K562 (cell line): ENCODE results near the gene FEM1B. TPM values are rescaled to one million over a fixed set of nuclear protein-coding genes. Genes with fewer than 3 reads are reported as not detected.

ENCODE experiments used
- ATAC-seq: fragments of 200-7000 bp; cut with Tn5 transposase; 3 replicates; pipeline ENCODE4 v1.9.1; 2020; ENCODE audit warnings: moderate library complexity
- BruUV-seq: library from RNA; stranded (reverse); fragments of 400-500 nt; replicated peaks from 2 replicates; lab custom pipeline; 2021; lab: Mats Ljungman, UMichigan
- CTCF ChIA-PET: fragments of 300-600 bp; formaldehyde crosslinking; extraction: SDS; loops from one replicate; lab custom pipeline; 2021; ENCODE audit warnings: low intra/inter-chr PET ratio; lab: Yijun Ruan, JAX
- POLR2A ChIA-PET: fragments of 300-600, 350-650 bp; sonication (Branson Sonifier 250); formaldehyde crosslinking; extraction: SDS; loops from one replicate; lab custom pipeline; 2021; ENCODE audit warnings: antibody characterized with exemption, inconsistent platforms; lab: Yijun Ruan, JAX
- DNase-seq, 4 experiments: peaks; one replicate each; pipeline versions ENCODE4 v3.0.0 to v3.0.0-alpha.2; 2011 to 2018; ENCODE audit warnings: low spot score in 3 of 4, mixed read lengths in 3 of 4; ENCODE audit errors: extremely low read depth in 1 of 4
- FAIRE-seq: peaks from 2 replicates; lab custom pipeline; 2011; peaks lifted over from hg19 to GRCh38; lab: Jason Lieb, UNC
- H2AFZ ChIP-seq: 2 replicates; pipeline ENCODE4 v1.6.0; 2011; ENCODE audit warnings: low read depth, low read length, control low read depth, inconsistent platforms
- H3K27ac ChIP-seq: fragments of 200-600 bp; 3 replicates; pipeline ENCODE4 v1.8.0; 2011; ENCODE audit warnings: low read depth, mild to moderate bottlenecking, control low read depth, inconsistent platforms, low read length, moderate library complexity, mixed read lengths; ENCODE audit errors: extremely low read depth
- H3K27me3 ChIP-seq, 2 experiments: fragments of 300-600 bp in 1 of 2; 2 replicates in 1 of 2; 3 replicates in 1 of 2; pipeline versions ENCODE4 v1.6.0 to v1.8.0; 2011; ENCODE audit warnings: inconsistent platforms in 2 of 2, low read length in 2 of 2, mild to moderate bottlenecking in 1 of 2, mixed read lengths in 1 of 2, moderate library complexity in 1 of 2; ENCODE audit not compliant: control insufficient read depth in 2 of 2, insufficient read depth in 2 of 2
- H3K36me3 ChIP-seq: fragments of 300-600 bp; 3 replicates; pipeline ENCODE4 v1.8.0; 2011; ENCODE audit warnings: mild to moderate bottlenecking, low read length, inconsistent platforms; ENCODE audit not compliant: control insufficient read depth, insufficient read depth
- H3K4me1 ChIP-seq, 2 experiments: fragments of 200-600 bp in 1 of 2; replicated peaks in 1 of 2; 2 replicates in 1 of 2; 3 replicates in 1 of 2; pipeline versions ENCODE4 v1.5.1 to v1.8.0; 2011; ENCODE audit warnings: inconsistent platforms in 2 of 2, low read length in 2 of 2, mild to moderate bottlenecking in 1 of 2, mixed read lengths in 1 of 2, moderate library complexity in 1 of 2; ENCODE audit not compliant: control insufficient read depth in 2 of 2, insufficient read depth in 2 of 2
- H3K4me2 ChIP-seq: 2 replicates; pipeline ENCODE4 v1.6.1; 2011; ENCODE audit warnings: low read length, control low read depth, inconsistent platforms, mixed read lengths; ENCODE audit not compliant: insufficient read depth
- H3K4me3 ChIP-seq: fragments of 200-600 bp; sonication (generic), shearing (Covaris generic); 2 replicates; pipeline ENCODE4 v1.5.1; 2016; ENCODE audit warnings: control low read depth, inconsistent platforms
- H3K79me2 ChIP-seq: fragments of 200-600 bp; 3 replicates; pipeline ENCODE4 v1.8.0; 2011; ENCODE audit warnings: low read length, inconsistent platforms; ENCODE audit not compliant: control insufficient read depth, insufficient read depth
- H3K9ac ChIP-seq, 2 experiments: 2 replicates each; pipeline versions ENCODE4 v1.6.0 to v1.6.1; 2011; ENCODE audit warnings: low read depth in 2 of 2, low read length in 2 of 2, control low read depth in 1 of 2, inconsistent platforms in 1 of 2, mild to moderate bottlenecking in 1 of 2, mixed read lengths in 1 of 2; ENCODE audit not compliant: insufficient read depth in 1 of 2
- H3K9me1 ChIP-seq: one replicate; pipeline ENCODE4 v1.6.0; 2011; ENCODE audit warnings: inconsistent platforms, mild to moderate bottlenecking, low read length, moderate library complexity; ENCODE audit not compliant: control insufficient read depth, insufficient read depth
- H3K9me3 ChIP-seq: replicated peaks from 2 replicates; pipeline ENCODE4 v1.5.1; 2011; ENCODE audit warnings: low read depth, low read length, inconsistent platforms; ENCODE audit not compliant: control insufficient read depth, insufficient read depth
- H4K20me1 ChIP-seq: replicated peaks from 2 replicates; pipeline ENCODE4 v1.6.1; 2011; ENCODE audit warnings: low read length, inconsistent platforms, mixed read lengths; ENCODE audit not compliant: control insufficient read depth, insufficient read depth
- ETV5 ChIP-seq: sonication (generic); formaldehyde crosslinking; IDR thresholded peaks from 2 replicates; pipeline ENCODE4 v1.4.0; 2020; ENCODE audit warnings: low read depth, mild to moderate bottlenecking, missing genetic modification reagents
- MEF2A ChIP-seq: IDR thresholded peaks from 2 replicates; pipeline ENCODE4 v1.6.1; 2011; ENCODE audit warnings: low read depth, mild to moderate bottlenecking, low read length, moderate library complexity; ENCODE audit not compliant: control insufficient read depth
- MEF2D ChIP-seq: conservative IDR thresholded peaks from 2 replicates; pipeline ENCODE4 v1.6.1; 2016; ENCODE audit warnings: low read depth, missing genetic modification characterization, missing compliant biosample characterization
- MLX ChIP-seq, 2 experiments: fragments of 450-650 bp in 1 of 2; sonication (generic) in 1 of 2; formaldehyde crosslinking; conservative IDR thresholded peaks; 2 replicates each; pipeline versions ENCODE4 v1.4.0 to v1.8.1; 2020 to 2022; ENCODE audit warnings: mild to moderate bottlenecking in 1 of 2, missing genetic modification reagents in 1 of 2
- MTA1 ChIP-seq: fragments of 450-650 bp; IDR thresholded peaks from 2 replicates; pipeline ENCODE4 v1.6.1; 2017; ENCODE audit warnings: borderline replicate concordance
- POLR2A ChIP-seq: fragments of 450-650 bp; conservative IDR thresholded peaks from 2 replicates; pipeline ENCODE4 v1.6.1; 2016
- ZNF146 ChIP-seq: IDR thresholded peaks from one replicate; pipeline ENCODE4 v1.6.1; 2018; ENCODE audit warnings: missing compliant biosample characterization; ENCODE audit not compliant: unreplicated experiment
- ZNF583 ChIP-seq: fragments of 250-450 bp; sonication (Bioruptor Pico); IDR thresholded peaks from 2 replicates; pipeline ENCODE4 v1.4.0; 2020
- ZNF668 ChIP-seq: fragments of 250-450 bp; sonication (Bioruptor Pico); IDR thresholded peaks from 2 replicates; pipeline ENCODE4 v1.8.0; 2022; ENCODE audit warnings: mild to moderate bottlenecking, inconsistent platforms
- ZNF696 ChIP-seq: fragments of 250-450 bp; sonication (Bioruptor Pico); conservative IDR thresholded peaks from 2 replicates; pipeline ENCODE4 v1.4.0; 2020; ENCODE audit warnings: mild to moderate bottlenecking, moderate library complexity
- WGBS: fragments of 100-300 bp; shearing (Covaris generic); methylation state at CpG from one replicate; pipeline ENCODE4 v1.1.6; 2016; ENCODE audit warnings: low coverage, mixed read lengths; ENCODE audit not compliant: insufficient coverage; ENCODE audit errors: missing lambda C conversion rate; 5-methylcytosine and 5-hydroxymethylcytosine counted together
- in situ Hi-C: fragments of 300-500 bp; cut with MboI; formaldehyde crosslinking; loops from 4 replicates; pipeline ENCODE4 v1.15.0; 2018; ENCODE audit warnings: inconsistent platforms, mixed read lengths
- intact Hi-C: fragments of 100-400 bp; cut with micrococcal nuclease; formaldehyde crosslinking; loops from 2 replicates; pipeline ENCODE4 v1.14.2; 2022
- polyA plus RNA-seq, 8 experiments: library from polyadenylated mRNA; depleted of rRNA in 4 of 8; stranded (reverse) in 5 of 8; unstranded in 3 of 8; fragments of >200 nt; fragmentation: Nextera tagmentation in 2 of 8; fragmentation: Illumina TruSeq in 1 of 8; extraction: Ambion mirVana in 2 of 8; extraction: Trizol in 1 of 8; gene quantifications; 2 replicates each; pipeline versions ENCODE4 v1.2.1 to v1.2.3, GENCODE V29; 2011 to 2014; ENCODE audit warnings: inconsistent platforms in 1 of 8, missing spikeins in 1 of 8
- total RNA-seq, 7 experiments: library from RNA; depleted of rRNA in 6 of 7; stranded (reverse); fragments of >200 nt in 6 of 7; fragmentation: Illumina TruSeq in 2 of 7; extraction: Trizol in 2 of 7; gene quantifications; 2 replicates each; pipeline versions ENCODE4 v1.2.1 to v1.2.3, GENCODE V29; 2011 to 2021; ENCODE audit warnings: low replicate concordance in 1 of 7
- TF ChIP-seq, protein P1 (sequence below): sonication (generic); formaldehyde crosslinking; IDR thresholded peaks from 2 replicates; pipeline ENCODE4 v1.4.0; 2020; ENCODE audit warnings: mild to moderate bottlenecking, missing genetic modification reagents

FEM1B gene
- total and polyA plus RNA-seq, 9 of the 15 experiments (the other 6 are each of a cell fraction or from before 2014, with no cell fraction given): 5.9 to 61.6 (median 20.1) TPM

DNA sequence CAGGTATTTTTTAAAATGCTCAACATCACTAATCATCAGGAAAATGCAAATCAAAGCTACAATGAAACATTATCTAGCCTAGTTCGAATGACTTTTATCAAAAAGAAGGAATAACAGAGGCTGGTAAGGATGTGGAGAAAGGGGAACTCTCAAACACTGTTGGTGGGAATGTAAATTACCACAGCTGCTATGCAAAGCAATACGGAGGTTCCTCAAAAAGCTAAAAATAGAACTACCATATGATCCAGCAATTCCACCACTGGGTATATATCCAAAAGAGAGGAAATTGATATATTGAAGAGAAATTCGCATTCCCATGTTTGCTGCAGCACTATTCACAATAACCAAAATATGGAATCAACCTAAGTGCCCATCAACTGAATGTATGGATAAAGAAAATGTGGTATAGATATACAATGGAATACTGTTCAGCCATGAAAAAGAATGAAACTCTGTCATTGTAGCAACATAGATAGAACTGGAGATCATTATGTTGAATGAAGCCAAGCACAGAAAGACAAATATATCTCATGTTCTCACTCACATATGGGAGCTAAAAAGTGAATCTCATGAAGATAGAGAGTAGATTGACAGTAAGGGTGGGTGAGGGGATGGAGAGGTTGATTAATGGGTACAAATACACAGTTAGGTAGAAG lies 28.4 kb upstream of the FEM1B start:
- H4K20me1 ChIP-seq: no peaks in the 10 kb centered on the region
- FAIRE-seq: no peak
- H3K4me1 ChIP-seq: peaks cover 0 to 6% of the 10 kb centered on the region in 2 experiments; a peak in 3 of 5 replicates
- DNase-seq: no peak
- no peaks in the 10 kb centered on the region for H3K79me2 ChIP-seq
- intact Hi-C loops: no loop called here
- 0% methylated on average over 3 of the region's 3 CpGs for WGBS
- H3K9me3 ChIP-seq: no peaks in the 10 kb centered on the region
- in situ Hi-C loops: loop anchor here (5.0 kb wide), 1 partner anchor 53 kb away; no protein-coding TSS in a partner anchor
- no peak overlapping the region for H3K4me3 ChIP-seq
- POLR2A ChIA-PET: no interaction called here
- H3K27me3 ChIP-seq: peaks cover 4% of the 10 kb centered on the region in 2 experiments
- no peaks in the 10 kb centered on the region for H3K36me3 ChIP-seq
- no TSS peak for BruUV-seq
- H3K9me1 ChIP-seq: no peaks in the 10 kb centered on the region
- H3K9ac ChIP-seq: no peak overlapping the region
- H3K27ac ChIP-seq: no peak overlapping the region
- CTCF ChIA-PET: no interaction called here
- 0 out of 2 replicates have a peak, but pooled peaks have one; percentile 51 for TF ChIP-seq MEF2A
- TF ChIP-seq, protein P1, sequence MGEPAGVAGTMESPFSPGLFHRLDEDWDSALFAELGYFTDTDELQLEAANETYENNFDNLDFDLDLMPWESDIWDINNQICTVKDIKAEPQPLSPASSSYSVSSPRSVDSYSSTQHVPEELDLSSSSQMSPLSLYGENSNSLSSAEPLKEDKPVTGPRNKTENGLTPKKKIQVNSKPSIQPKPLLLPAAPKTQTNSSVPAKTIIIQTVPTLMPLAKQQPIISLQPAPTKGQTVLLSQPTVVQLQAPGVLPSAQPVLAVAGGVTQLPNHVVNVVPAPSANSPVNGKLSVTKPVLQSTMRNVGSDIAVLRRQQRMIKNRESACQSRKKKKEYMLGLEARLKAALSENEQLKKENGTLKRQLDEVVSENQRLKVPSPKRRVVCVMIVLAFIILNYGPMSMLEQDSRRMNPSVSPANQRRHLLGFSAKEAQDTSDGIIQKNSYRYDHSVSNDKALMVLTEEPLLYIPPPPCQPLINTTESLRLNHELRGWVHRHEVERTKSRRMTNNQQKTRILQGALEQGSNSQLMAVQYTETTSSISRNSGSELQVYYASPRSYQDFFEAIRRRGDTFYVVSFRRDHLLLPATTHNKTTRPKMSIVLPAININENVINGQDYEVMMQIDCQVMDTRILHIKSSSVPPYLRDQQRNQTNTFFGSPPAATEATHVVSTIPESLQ (CRISPR knock-in tag): no peak
- no peak for TF ChIP-seq ETV5
- TF ChIP-seq ZNF696 (CRISPR knock-in tag): no peak
- TF ChIP-seq ZNF146 (CRISPR knock-in tag): peak; percentile 7
- no peak for TF ChIP-seq MLX (CRISPR knock-in tag; conservative IDR thresholded peaks at IDR 0.05)
- 0 out of 2 replicates have a peak, but pooled peaks have one; percentile 26 for TF ChIP-seq POLR2A
- TF ChIP-seq ZNF668 (CRISPR knock-in tag): no peak
- peak; percentile 70; the same call in 1 of the 2 replicates for TF ChIP-seq MEF2D (tag)
- no peak for TF ChIP-seq MTA1
- TF ChIP-seq ZNF583: no peak
- H3K4me2 ChIP-seq: no peak overlapping the region
- H2AFZ ChIP-seq: no peak overlapping the region
- ATAC-seq: no peak
